ENCODE data around the gene FBXL17. TPM values are rescaled to one million over a fixed set of nuclear protein-coding genes. Genes with fewer than 3 reads are reported as not detected.

FBXL17 gene
- total RNA-seq, 1 experiment from 2014 or later, result 5.3 TPM

DNA sequence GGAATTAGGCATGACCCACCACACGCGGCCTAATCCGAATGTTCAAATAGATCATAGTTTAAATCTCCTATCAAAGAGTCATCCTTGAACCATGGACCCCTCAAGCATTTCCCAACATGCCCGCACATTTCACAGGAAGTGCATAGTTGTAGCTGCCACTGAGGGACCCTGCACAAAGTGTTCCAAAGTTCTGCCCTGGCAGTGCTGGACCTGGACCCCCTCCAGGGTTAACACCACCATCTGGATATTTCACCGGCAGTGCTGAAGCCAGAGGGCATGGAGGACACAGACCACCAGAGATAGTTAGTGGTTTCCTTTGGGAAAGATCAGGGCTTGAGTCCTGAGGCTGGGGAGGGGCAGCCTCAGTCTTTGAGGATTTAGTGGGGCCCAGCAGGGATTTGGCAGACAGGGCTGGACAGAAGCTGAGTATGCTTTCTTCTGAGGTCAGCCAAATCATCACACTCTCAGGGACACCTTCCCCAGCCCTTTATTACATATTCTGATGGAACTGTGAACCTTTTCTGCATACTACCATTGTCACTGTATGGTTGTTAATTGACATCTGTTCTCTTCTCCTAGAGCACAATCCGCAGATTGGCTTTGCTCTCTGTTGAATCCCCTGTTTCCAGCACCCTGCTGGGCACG lies 567.6 kb downstream of the FBXL17 start:
- DNase-seq, result no peak
- Histone ChIP-seq H2BK15ac (ENCODE audit: low read depth, low read length) (no peak overlapping the region), H4K20me1 (ENCODE audit: control insufficient read depth, insufficient read depth, insufficient read length) (no peaks in the 10 kb centered on the region), H3K27ac (ENCODE audit: insufficient read length, low read depth, low read length) (no peak overlapping the region), H4K91ac (ENCODE audit: insufficient read length, low read depth, low read length) (no peak overlapping the region), H3K18ac (ENCODE audit: insufficient read length, low read depth, low read length) (no peak overlapping the region), H2BK5ac (ENCODE audit: insufficient read length, low read length) (no peak overlapping the region), H3K79me1 (ENCODE audit: insufficient read depth, low read depth, low read length, poor library complexity, severe bottlenecking) (no peaks in the 10 kb centered on the region), H4K8ac (replicated peaks; ENCODE audit: insufficient read length, low read depth, low read length) (no peak overlapping the region), H2BK20ac (ENCODE audit: low read depth, low read length, poor library complexity, severe bottlenecking) (no peak overlapping the region), H3K9me3 (ENCODE audit: control insufficient read depth, low read depth, low read length) (no peaks in the 10 kb centered on the region), H2AFZ (ENCODE audit: low read length) (no peak overlapping the region), H2AK5ac (ENCODE audit: insufficient read length, low read length) (no peak overlapping the region), H3K79me2 (ENCODE audit: insufficient read depth, low read length) (no peaks in the 10 kb centered on the region), H3K27me3 (ENCODE audit: insufficient read depth, low read length) (no peaks in the 10 kb centered on the region), H3K4ac (ENCODE audit: low read depth, low read length) (no peak overlapping the region), H3K9ac (ENCODE audit: extremely low read depth, insufficient read length, low read length) (no peak overlapping the region), H2BK12ac (ENCODE audit: insufficient read length, low read depth, low read length) (no peak overlapping the region), H4K5ac (ENCODE audit: insufficient read length, low read depth, low read length) (no peak overlapping the region), H3K4me1 (ENCODE audit: insufficient read depth, low read length) (peaks cover 12% of the 10 kb centered on the region; the same call in 1 of the 2 replicates), H3K14ac (ENCODE audit: insufficient read depth, low read length) (no peak overlapping the region), H3T11ph (ENCODE audit: low read length) (no peak overlapping the region), H2BK120ac (ENCODE audit: low read depth, low read length, poor library complexity, severe bottlenecking) (no peak overlapping the region), H3K56ac (ENCODE audit: insufficient read length, low read depth, low read length) (no peak overlapping the region), H3K23ac (ENCODE audit: insufficient read length, low read depth, low read length) (no peak overlapping the region), H3K4me2 (ENCODE audit: insufficient read depth, insufficient read length, low read length) (no peak overlapping the region), H3K23me2 (ENCODE audit: insufficient read length, low read depth, low read length, poor library complexity, severe bottlenecking) (peaks cover 2% of the 10 kb centered on the region)
- Mint-ChIP-seq H3K4me1 (peaks cover 51 to 57% of the 10 kb centered on the region in 2 experiments), H3K27me3 (ENCODE audit: low read depth) (peaks cover 11% of the 10 kb centered on the region), H3K36me3 (ENCODE audit: insufficient read depth in 1 of 3, low read depth in 3 of 3) (no peaks in the 10 kb centered on the region; a peak in 1 of 7 replicates), H3K9me3 (no peaks in the 10 kb centered on the region; a peak in 1 of 5 replicates), H3K27ac (no peak overlapping the region), H3K4me3 (no peak overlapping the region)
- TF ChIP-seq, protein P1, sequence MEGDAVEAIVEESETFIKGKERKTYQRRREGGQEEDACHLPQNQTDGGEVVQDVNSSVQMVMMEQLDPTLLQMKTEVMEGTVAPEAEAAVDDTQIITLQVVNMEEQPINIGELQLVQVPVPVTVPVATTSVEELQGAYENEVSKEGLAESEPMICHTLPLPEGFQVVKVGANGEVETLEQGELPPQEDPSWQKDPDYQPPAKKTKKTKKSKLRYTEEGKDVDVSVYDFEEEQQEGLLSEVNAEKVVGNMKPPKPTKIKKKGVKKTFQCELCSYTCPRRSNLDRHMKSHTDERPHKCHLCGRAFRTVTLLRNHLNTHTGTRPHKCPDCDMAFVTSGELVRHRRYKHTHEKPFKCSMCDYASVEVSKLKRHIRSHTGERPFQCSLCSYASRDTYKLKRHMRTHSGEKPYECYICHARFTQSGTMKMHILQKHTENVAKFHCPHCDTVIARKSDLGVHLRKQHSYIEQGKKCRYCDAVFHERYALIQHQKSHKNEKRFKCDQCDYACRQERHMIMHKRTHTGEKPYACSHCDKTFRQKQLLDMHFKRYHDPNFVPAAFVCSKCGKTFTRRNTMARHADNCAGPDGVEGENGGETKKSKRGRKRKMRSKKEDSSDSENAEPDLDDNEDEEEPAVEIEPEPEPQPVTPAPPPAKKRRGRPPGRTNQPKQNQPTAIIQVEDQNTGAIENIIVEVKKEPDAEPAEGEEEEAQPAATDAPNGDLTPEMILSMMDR (conservative IDR thresholded peaks at IDR 0.05), result no peak
- no CpG with 5 or more reads among the region's 7 CpGs for WGBS (ENCODE audit: extremely low coverage, insufficient read length, low lambda C conversion rate)
